Stomach (tissue), 4 donors: ENCODE results near the gene FAM114A1.
"Not testable (repeated sequence)": the region's sequence is repeated elsewhere in the genome, so short reads cannot be mapped to it uniquely, and the experiment has no call there.

Source experiments
- CTCF ChIP-seq, 7 experiments: fragments of 450-650 bp in 4 of 7; fragments of 200-600 bp in 3 of 7; sonication (generic) in 3 of 7; IDR thresholded peaks; one replicate each; pipeline ENCODE4 v1.5.1; 2016 to 2019; ENCODE audit warnings: antibody characterized with exemption in 7 of 7, control low read depth in 2 of 7, mild to moderate bottlenecking in 1 of 7
- EP300 ChIP-seq: sonication (generic); formaldehyde crosslinking; IDR thresholded peaks from one replicate; pipeline ENCODE4 v1.6.1; 2017; ENCODE audit warnings: antibody characterized with exemption
- POLR2A ChIP-seq, 4 donors: fragments of 450-650 bp; IDR thresholded peaks; one replicate each; pipeline ENCODE4 v1.6.1; 2016; ENCODE audit warnings: antibody characterized with exemption in 4 of 4, control low read depth in 2 of 4, mild to moderate bottlenecking in 1 of 4, moderate library complexity in 1 of 4
- POLR2AphosphoS5 ChIP-seq, 3 donors: sonication (generic); formaldehyde crosslinking; IDR thresholded peaks; one replicate each; pipeline ENCODE4 v1.6.1; 2016; ENCODE audit warnings: antibody characterized with exemption in 3 of 3

- TF ChIP-seq CTCF (IDR thresholded peaks at IDR 0.05); POLR2A (IDR thresholded peaks at IDR 0.05); EP300; POLR2AphosphoS5 (IDR thresholded peaks at IDR 0.05): not testable (repeated sequence)
Observed at GRCh38 chr4:38988353-38988752, 120.7 kb downstream of the FAM114A1 start.
